GM18909 (cell line): Measurements from ENCODE around the gene MACROH2A1.
A peak's percentile ranks its signal among the peaks of the same experiment; 100 is the strongest.
"Not testable (repeated sequence)": the region's sequence is repeated elsewhere in the genome, so short reads cannot be mapped to it uniquely, and the experiment has no call there.

ENCODE experiments used
- ATAC-seq: cut with Tn5 transposase; IDR thresholded peaks from one replicate; pipeline ENCODE4 v1.9.1; 2021; ENCODE audit warnings: mild to moderate bottlenecking; ENCODE audit not compliant: unreplicated experiment, poor library complexity

The MACROH2A1 gene

DNA sequence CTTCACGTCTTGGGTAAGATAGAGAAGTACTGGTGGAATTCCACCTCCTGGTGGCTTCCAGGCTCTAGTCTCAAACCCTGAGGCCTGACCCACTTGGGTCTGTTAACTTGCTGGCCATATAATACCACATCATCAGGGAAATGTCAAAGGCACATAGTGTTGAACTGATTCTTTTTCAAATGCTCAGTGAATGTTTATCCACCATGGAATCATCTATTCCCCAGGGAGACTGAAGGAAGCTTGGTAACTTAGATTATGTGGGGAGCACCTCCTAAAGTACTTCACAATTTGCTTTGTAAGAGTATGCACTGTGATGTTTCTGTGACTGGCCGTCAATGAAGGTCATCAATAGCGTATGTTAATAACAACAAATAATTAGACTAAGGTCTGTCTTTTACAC lies 16.1 kb downstream of the MACROH2A1 start:
- no peak for ATAC-seq

GRCh38 chr5:135382106-135382790 lies 16.8 kb downstream of the MACROH2A1 start:
- ATAC-seq = no peak

GRCh38 chr5:135379046-135379654 lies 19.9 kb downstream of the MACROH2A1 start:
- ATAC-seq = no peak

DNA sequence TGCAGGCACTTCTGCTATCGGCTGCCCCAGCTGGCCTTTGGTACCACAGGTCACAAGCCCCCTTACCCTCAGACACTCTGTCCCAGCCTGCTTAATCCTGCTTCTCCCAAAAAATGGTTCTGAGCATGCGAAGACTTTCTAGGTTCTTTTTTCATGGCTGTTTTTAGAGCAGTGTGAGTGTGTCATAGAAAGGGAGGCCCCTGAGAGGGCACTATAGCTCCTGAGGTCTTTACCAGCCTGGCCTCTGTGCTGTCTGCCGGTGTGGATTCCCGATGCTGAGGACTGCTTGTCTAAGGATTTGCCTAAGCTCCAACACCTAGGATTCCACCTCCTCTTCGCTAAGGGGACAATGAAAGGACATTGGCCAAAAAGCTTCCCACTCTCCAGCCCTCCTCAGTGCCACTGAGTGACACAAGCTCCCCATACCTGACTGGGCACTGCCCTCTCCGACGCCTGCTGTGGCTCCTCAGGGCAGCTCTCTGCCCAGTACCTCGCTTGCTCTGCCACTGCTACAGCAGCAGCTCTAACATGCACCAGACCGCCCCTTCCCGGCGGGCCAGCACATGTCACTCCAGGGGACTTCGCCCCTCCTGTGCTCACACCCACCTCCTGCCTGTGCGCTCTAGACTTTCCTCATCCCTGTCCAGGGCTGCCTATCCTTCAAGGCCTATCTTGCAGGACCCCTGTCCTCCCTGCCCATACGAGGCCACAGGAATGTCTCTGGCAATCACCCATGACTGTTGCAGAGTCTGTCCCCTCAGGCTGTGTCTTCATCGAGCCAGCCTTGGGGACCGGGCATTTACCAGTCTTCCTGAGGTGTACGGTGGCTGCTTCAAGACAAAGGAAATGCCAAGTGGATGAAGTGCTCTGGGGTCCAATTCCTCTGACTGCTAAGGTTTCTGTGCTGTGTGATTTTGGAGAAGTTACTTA lies 21.0 kb downstream of the MACROH2A1 start:
- peak; percentile 15 for ATAC-seq

DNA sequence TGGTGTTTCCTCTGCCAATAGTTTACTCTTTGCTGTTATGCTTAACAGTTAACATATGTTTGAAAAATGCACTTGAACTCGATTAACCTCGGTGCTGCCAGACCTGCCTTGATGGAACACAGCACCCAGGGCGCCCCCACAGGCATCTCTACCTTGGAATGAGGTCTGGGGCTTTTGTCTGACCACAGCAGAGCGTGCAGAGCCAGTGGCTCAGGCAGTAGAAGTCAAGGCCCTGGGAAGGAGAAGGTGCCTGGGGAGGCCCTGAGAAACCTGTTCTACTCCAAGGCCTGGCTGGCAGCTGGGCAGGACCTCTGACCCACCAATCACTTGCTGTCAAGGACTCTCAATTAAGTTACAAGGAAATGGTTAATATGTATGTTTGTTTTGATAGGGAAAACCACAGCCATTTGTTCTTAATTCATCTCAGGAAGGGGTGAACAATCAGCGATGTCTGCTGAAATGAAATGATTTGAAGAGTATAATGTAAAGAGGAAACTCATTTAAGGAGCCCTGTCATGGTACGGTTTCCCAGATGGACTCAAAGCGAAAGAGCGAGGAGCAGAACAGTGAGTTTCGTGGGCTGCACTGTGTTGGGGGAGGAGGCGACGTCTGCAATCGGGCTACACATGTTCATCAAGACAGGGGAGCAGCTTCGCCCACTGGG lies 21.9 kb downstream of the MACROH2A1 start:
- peak; percentile 78 for ATAC-seq

- ATAC-seq = no peak
Observed at GRCh38 chr5:135375040-135375793, 23.8 kb downstream of the MACROH2A1 start.

- ATAC-seq = no peak
Observed at GRCh38 chr5:135373736-135374515, 25.1 kb downstream of the MACROH2A1 start.

DNA sequence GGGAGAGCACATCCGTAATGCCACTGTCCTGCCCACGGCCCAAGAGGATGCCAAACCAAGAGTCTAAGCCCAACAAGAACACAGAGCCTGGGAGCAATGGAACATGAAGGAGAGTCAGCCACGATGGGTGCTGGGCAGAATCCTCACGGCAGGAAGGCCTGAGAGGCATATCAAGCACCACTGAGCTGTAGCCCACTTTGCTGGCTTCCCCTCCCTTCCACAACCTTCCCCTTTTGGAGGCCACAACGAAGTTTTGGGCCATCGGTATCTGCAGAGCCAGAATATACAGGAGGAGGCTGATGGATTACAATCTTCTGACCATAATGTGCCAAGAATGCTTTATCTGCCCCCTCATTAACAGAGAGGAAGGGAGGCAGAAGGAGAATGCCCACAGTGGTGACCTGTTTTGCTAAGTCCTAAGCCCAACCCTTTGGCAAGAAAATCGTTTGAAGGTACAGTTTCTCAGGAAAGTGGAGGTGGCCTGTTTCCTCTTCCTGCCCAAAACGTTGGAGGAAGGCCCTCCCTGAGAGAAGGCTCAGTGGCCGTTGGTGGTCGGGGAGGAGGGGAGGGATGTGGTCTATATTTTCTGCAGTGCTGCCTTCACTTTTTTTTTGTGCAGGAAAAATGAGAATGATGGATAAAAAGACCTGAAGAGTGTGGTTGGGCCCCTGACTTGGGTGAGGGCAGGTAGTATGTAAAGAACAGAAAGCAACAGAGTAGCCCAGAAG lies 26.2 kb downstream of the MACROH2A1 start:
- no peak for ATAC-seq

DNA sequence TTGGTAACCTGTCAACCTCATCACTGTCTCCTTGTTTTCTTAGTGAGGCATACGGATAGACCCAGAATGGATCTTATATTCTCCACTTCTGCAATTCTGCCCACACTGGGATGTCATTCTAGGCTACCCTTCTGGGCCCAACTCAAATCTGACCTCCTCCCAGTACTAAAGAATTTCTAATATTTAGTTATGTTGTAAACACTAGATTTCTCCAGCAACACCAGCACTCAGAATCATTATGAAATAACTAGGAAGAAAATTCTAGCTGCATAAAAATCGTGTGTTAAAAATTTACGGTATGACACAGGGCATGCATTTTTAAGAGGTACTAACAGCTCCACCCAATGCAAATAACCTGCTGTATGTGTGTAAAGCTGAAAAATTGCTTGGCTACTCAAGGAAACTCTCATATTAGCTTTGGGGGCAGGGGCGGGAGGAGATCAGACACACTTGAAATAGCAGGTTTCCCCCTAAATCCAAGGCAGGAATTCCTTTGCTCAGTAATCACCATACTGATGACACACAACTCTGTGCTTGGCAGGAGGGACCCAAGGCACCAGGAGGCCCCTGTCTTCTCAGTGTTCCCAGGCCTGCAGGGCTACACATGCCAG lies 27.3 kb downstream of the MACROH2A1 start:
- no peak for ATAC-seq

DNA sequence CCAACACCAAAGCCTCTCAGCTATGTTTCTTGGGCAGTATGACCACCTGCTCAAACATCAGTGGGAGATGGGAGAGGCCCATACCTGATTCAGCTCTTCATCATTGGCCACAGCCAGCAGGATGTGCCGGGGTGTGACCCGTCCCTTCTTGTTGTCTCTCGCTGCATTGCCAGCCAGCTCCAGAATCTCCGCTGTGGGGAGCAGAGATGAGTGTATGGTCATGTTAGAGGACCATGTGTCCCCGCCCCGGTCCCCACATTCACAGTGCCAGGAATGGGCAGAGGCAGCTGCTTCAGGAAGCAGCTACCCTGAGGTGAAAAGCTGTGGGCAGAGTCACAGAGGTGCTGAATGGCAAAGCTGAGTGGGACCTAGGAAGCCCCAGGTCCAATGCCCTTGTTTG lies 29.1 kb downstream of the MACROH2A1 start:
- ATAC-seq = no peak

DNA sequence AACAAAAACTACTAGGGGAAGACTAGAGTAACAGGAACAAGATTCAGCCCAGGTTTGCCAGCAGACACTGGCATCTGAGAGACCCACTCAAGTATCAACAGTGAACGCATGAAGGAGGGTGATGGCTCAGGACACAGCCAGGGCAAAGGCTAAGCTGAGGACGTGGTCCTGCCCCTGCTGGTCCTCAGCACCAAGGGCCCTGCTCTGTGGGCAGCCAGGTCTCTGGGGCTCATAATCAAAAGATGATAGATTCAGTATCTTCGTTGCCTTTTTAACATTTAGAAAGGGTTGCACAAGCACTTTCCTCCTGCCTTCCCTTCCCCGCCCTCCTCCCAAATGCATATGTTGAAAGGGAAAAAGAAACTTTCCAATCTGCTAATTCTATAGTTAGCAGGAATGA lies 31.5 kb downstream of the MACROH2A1 start:
- ATAC-seq = no peak

- ATAC-seq = no peak
Observed at GRCh38 chr5:135367076-135367475, 32.0 kb downstream of the MACROH2A1 start.

GRCh38 chr5:135365281-135365680 lies 33.8 kb downstream of the MACROH2A1 start:
- no peak for ATAC-seq

DNA sequence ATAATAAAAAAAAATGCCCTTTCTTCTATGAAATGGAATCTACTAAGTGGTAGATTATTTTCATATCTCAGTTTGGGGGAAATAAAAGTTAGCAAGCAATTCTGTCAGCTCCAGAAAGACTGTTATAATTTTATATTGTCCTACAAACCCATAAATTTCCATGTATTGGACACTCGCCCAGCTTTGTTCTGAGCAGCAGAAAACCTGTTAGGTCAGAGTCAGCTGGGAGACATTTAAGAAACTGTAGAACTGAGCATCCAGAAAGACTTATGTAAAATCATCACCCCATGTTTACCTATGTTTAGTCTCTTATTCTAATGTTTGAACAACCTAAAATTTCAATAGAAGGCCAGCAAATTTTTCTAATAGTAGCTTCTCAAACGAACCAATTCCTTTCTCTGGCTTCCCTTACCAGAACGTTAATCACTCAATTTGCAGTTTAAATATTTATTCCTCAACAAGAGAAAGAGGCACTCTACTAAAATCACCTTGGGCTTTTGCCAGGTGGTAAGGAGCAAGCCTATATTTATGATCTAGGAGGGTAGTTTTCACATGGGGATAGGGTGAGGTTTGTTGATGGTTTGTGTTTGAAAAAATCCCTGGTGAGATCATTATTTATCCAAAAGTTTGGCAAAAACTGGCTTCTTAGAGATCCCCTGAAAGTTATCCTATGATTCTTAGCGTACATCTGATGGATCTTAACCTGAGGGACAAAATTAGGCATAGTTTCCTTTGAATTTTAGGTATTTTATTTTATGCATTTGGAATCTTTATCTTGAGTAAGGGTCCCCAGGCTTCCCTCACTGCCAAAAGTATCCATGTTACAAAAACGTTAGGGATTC lies 34.4 kb downstream of the MACROH2A1 start:
- no peak for ATAC-seq

- not testable (repeated sequence) for ATAC-seq
Observed at GRCh38 chr5:135363342-135363741, 35.7 kb downstream of the MACROH2A1 start.

DNA sequence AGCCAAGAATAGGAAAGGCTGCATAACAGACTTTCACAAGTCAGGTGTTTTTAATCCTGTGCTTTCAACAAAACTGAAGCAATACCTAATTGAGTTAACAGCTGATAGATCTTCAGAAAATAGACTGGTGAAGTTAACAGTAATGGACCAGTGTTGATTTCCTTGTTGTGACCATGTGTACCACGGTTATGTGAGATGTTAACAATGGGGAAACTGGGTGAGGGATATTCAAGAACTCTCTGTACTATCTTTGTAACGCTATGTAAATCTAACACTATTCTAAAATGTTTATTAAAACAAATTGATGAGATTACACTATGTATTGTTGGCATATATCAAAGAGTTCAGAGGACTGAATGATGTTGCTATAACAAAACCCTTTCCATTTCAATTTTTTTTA lies 36.9 kb downstream of the MACROH2A1 start:
- no peak for ATAC-seq
